Tibial nerve (tissue), 4 donors: ENCODE data around the gene ZNF207.

ENCODE experiments used
- EP300 ChIP-seq, 2 donors: sonication (generic); formaldehyde crosslinking; IDR thresholded peaks; one replicate each; pipeline ENCODE4 v1.6.1; 2017; ENCODE audit warnings: antibody characterized with exemption in 2 of 2, mild to moderate bottlenecking in 1 of 2
- POLR2A ChIP-seq, 2 donors: fragments of 450-650 bp; IDR thresholded peaks; one replicate each; pipeline ENCODE4 v1.6.1; 2017; ENCODE audit warnings: antibody characterized with exemption in 2 of 2, mild to moderate bottlenecking in 2 of 2, moderate library complexity in 2 of 2
- TF ChIP-seq, protein P1 (sequence below), 5 experiments: fragments of 200-600 bp in 3 of 5; fragments of 450-650 bp in 2 of 5; sonication (generic) in 3 of 5; IDR thresholded peaks; one replicate each; pipeline ENCODE4 v1.5.1; 2016 to 2019; ENCODE audit warnings: antibody characterized with exemption in 5 of 5, mild to moderate bottlenecking in 3 of 5, moderate library complexity in 2 of 5

DNA sequence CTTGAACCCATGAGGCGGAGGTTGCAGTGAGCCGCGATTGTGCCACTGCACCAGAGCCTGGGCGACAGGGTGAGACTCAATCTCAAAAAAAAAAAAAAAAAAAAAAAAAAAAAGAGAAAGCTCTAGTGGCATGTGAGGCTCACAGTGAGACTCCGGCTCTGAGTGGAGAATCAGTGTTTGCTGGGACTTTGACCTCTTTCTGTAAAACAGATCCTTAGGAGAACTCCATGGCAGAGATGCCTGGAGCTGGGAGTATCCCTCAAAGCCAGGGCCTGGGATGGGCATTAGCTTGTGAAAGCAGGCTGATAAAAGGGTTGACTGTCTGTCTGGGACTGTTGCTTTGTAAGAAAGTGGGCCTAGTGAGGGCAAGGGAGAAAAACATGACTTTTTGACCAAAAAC is 46.4 kb downstream of the ZNF207 start:
- TF ChIP-seq, protein P1, sequence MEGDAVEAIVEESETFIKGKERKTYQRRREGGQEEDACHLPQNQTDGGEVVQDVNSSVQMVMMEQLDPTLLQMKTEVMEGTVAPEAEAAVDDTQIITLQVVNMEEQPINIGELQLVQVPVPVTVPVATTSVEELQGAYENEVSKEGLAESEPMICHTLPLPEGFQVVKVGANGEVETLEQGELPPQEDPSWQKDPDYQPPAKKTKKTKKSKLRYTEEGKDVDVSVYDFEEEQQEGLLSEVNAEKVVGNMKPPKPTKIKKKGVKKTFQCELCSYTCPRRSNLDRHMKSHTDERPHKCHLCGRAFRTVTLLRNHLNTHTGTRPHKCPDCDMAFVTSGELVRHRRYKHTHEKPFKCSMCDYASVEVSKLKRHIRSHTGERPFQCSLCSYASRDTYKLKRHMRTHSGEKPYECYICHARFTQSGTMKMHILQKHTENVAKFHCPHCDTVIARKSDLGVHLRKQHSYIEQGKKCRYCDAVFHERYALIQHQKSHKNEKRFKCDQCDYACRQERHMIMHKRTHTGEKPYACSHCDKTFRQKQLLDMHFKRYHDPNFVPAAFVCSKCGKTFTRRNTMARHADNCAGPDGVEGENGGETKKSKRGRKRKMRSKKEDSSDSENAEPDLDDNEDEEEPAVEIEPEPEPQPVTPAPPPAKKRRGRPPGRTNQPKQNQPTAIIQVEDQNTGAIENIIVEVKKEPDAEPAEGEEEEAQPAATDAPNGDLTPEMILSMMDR (IDR thresholded peaks at IDR 0.05) = no peak
- TF ChIP-seq POLR2A (IDR thresholded peaks at IDR 0.05) = no peak
- no peak for TF ChIP-seq EP300 (IDR thresholded peaks at IDR 0.05)
